ENCODE results near the gene KCNE3.

- no peak for TF ChIP-seq CTCF (IDR thresholded peaks at IDR 0.05; ENCODE audit: insufficient read depth, low read length, poor library complexity, severe bottlenecking)
- TF ChIP-seq EZH2phosphoT487 (conservative IDR thresholded peaks at IDR 0.05; ENCODE audit: low read length) = no peak
Observed at GRCh38 chr11:74444173-74444826, 23.0 kb downstream of the KCNE3 start.
